ENCODE results near the gene TMEFF2. TPM values are rescaled to one million over a fixed set of nuclear protein-coding genes. Genes with fewer than 3 reads are reported as not detected.
A peak's percentile ranks its signal among the peaks of the same experiment; 100 is the strongest.

Gene TMEFF2
- total and polyA plus RNA-seq, 8 donors, result 0.05 to 0.75 TPM; not detected in 6

DNA sequence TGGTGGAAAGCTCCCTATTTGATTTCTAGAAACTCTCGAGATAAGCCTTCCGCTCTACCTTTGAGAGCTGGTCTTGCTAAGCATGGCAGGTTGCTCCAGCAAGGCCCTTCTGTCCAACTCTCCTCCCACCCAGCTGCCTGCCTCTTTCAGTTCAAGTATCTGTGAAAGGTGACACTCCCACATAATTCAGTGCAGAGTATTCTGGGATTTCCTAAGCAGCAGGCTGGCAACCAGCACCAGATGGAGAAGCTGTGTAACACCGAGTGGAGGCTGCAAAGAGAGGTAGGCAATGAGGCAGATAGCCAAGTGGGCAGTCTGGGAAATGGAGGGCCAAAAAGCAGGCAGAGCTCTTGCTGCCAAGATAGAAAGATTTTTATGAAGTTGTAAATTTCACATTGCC, 259.5 kb downstream of the TMEFF2 start:
- intact Hi-C loops (cut with DNase I), result no loop called here
- DNase-seq (no peak), ATAC-seq (no peak), FAIRE-seq (no peak)
- Histone ChIP-seq H3K36me3 (no peaks in the 10 kb centered on the region), H3K4me3 (no peak overlapping the region), H3K4me1 (peaks cover 0 to 3% (median 0%) of the 10 kb centered on the region in 3 donors), H3K27ac (no peak overlapping the region), H3K9me3 (no peaks in the 10 kb centered on the region), H3K27me3 (no peaks in the 10 kb centered on the region)
- WGBS, 2 donors, result 75 to 92% methylated on average over 3 of the region's 3 CpGs
- TF ChIP-seq, protein P1, sequence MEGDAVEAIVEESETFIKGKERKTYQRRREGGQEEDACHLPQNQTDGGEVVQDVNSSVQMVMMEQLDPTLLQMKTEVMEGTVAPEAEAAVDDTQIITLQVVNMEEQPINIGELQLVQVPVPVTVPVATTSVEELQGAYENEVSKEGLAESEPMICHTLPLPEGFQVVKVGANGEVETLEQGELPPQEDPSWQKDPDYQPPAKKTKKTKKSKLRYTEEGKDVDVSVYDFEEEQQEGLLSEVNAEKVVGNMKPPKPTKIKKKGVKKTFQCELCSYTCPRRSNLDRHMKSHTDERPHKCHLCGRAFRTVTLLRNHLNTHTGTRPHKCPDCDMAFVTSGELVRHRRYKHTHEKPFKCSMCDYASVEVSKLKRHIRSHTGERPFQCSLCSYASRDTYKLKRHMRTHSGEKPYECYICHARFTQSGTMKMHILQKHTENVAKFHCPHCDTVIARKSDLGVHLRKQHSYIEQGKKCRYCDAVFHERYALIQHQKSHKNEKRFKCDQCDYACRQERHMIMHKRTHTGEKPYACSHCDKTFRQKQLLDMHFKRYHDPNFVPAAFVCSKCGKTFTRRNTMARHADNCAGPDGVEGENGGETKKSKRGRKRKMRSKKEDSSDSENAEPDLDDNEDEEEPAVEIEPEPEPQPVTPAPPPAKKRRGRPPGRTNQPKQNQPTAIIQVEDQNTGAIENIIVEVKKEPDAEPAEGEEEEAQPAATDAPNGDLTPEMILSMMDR (IDR thresholded peaks at IDR 0.05), result no peak

DNA sequence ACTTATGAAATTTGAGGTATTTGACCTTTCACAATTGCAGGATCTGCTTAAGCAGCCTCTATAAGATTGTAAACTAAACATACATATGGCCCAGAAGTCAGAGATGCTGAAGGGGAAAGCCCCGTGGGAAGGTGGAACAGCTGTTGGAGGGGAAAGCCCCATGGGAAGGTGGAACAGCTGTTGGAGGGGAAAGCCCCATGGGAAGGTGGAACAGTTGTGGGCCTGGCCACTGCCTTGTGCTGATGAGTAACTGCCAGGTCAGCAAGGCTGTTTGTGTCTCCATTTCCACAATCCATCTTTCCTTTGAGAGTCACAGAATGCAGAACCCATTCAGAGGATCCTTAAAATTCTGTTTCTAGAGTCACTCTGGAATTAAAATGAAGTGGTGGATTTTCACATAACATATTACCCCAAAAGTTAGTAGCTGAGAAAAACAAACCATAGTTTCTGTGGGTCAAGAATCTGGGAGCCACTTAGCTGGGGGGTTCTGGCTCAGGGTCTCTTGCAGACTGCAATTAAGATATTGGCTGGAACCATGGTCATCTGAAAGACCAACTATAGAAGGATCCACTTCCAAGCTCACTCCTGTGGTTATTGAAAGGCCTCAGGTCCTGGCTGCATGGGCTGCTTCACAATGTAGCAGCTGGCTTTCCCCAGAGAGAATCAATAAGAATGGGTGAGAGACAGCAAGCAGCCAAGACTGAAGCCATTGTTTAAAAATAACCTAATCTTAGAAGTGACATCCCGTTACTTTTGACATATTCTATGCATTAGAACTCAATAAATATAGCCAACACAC, 261.2 kb downstream of the TMEFF2 start:
- TF ChIP-seq, protein P1 (IDR thresholded peaks at IDR 0.05), result no peak
- H3K36me3 ChIP-seq, result no peaks in the 10 kb centered on the region
- H3K27me3 ChIP-seq, result no peaks in the 10 kb centered on the region
- no peaks in the 10 kb centered on the region for H3K9me3 ChIP-seq
- ATAC-seq (peak in 2 of 4 donors; percentile 74 to 93), FAIRE-seq (no peak), DNase-seq (peak in 4 of 6 donors; percentile 13 to 69 (median 40))
- no peak overlapping the region for H3K4me3 ChIP-seq
- H3K27ac ChIP-seq, result no peak overlapping the region
- WGBS, 2 donors, result 54 to 58% methylated on average over 2 of the region's 2 CpGs
- peaks cover 0 to 3% (median under 1%) of the 10 kb centered on the region in 3 donors for H3K4me1 ChIP-seq
- intact Hi-C loops (cut with DNase I), result no loop called here

DNA sequence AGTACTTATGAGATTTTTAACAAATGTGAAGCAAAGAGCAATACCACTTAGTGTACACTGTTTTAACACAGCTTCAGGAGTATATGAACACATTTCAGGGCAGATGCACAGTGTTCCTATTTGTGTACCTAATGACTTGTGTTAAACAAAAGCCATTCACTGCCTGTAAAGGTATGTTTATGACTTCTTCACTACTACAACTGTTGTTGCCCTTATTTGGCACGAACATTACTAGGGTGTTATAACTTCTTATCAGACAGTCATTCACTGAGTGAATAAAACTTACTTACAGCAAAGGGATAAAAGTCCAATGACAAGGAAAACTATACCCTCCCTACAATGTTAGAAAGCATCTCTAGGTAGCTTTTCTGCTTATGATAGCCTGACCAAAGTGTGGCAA, 262.4 kb downstream of the TMEFF2 start:
- H3K4me1 ChIP-seq, result peaks cover 0 to 11% (median 3%) of the 10 kb centered on the region in 3 donors
- no peak overlapping the region for H3K27ac ChIP-seq
- intact Hi-C loops (cut with DNase I), result no loop called here
- no peak for DNase-seq
- H3K36me3 ChIP-seq, result no peaks in the 10 kb centered on the region
- no peaks in the 10 kb centered on the region for H3K27me3 ChIP-seq
- ATAC-seq, result no peak
- H3K4me3 ChIP-seq, result no peak overlapping the region
- FAIRE-seq, result peak; percentile 56
- WGBS, 2 donors, result 23 to 32% methylated on average over 1 of the region's 1 CpG
- TF ChIP-seq, protein P1 (IDR thresholded peaks at IDR 0.05), result no peak
- H3K9me3 ChIP-seq, result no peaks in the 10 kb centered on the region

DNA sequence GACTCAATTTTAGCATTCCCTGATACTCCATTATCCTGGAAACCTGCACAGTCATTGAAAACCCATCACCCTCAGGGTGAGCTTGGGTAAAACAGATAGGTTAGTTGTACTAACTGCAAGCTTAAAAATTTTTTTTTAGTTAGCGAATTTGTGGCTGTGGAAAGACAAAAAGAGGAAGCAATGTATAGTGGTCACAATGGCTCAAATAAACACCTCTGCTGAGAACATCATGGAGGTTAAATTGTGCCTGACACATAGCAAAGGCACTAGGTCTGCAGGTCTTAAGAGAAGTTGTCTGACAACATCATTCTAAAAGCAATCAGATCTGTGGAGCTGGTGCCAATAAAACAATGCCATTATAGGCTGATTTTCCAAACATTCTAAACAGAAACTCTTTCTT, 263.4 kb downstream of the TMEFF2 start:
- DNase-seq, result no peak
- no peak overlapping the region for H3K4me3 ChIP-seq
- H3K27me3 ChIP-seq, result no peaks in the 10 kb centered on the region
- intact Hi-C loops (cut with DNase I), result no loop called here
- ATAC-seq, result no peak
- H3K27ac ChIP-seq, result no peak overlapping the region
- H3K4me1 ChIP-seq, result peaks cover 0 to 12% (median 3%) of the 10 kb centered on the region in 3 donors
- WGBS, 2 donors, result 84 to 85% methylated on average over 1 of the region's 1 CpG
- no peak for FAIRE-seq
- no peaks in the 10 kb centered on the region for H3K9me3 ChIP-seq
- H3K36me3 ChIP-seq, result no peaks in the 10 kb centered on the region
- TF ChIP-seq, protein P1 (IDR thresholded peaks at IDR 0.05), result no peak

DNA sequence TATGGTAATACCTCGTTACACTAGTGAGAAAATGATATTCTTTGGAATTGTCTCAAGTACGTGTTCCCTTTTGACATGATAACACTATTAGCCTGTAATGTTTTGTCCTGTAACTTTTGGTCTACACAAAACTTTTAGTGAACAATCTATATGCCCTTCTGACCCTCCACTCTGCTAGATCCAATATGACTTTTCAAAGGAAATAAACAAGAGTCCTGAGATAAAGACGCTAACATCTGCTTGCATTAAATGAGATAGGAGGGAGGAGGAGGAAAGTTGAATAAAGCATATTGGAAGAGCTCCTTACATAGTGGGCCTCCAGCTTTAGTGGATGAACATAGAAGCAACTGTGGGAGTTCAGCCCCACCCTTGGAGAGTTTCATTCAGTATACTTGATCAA, 264.5 kb downstream of the TMEFF2 start:
- no peak for FAIRE-seq
- TF ChIP-seq, protein P1 (IDR thresholded peaks at IDR 0.05), result no peak
- no peak for DNase-seq
- Histone ChIP-seq H3K4me1 (peaks cover 0 to 12% (median 3%) of the 10 kb centered on the region in 3 donors), H3K9me3 (no peaks in the 10 kb centered on the region), H3K27me3 (no peaks in the 10 kb centered on the region), H3K4me3 (no peak overlapping the region), H3K27ac (no peak overlapping the region), H3K36me3 (no peaks in the 10 kb centered on the region)
- WGBS, 2 donors, result 70 to 86% methylated on average over 3 of the region's 3 CpGs
- ATAC-seq, result no peak
- intact Hi-C loops (cut with DNase I), result no loop called here

Data from pancreas (tissue), 10 donors.